Measurements from ENCODE around the gene COL19A1.

The COL19A1 gene

GRCh38 chr6:70180901-70181599 is 314.7 kb downstream of the COL19A1 start:
- no peak for DNase-seq

GRCh38 chr6:70183538-70183937 is 317.2 kb downstream of the COL19A1 start:
- no peak for DNase-seq

DNA sequence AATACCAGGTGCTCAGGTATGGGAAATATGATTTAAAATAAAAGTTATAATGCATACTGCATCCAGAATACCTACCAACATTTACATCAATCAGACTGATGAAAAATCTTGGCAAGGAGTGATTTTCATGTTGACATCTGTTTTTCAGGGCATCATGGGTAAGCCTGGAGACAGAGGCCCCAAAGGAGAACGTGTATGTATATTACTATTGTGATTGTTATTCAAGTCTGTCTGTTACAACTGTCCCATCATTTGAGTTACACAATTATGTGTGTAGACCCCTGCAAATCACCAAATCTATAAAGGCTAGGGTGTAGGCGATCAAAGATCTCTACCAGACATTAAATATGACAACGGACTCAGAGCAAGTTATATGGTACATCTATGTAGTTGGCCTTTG is 318.4 kb downstream of the COL19A1 start:
- DNase-seq = no peak

DNA sequence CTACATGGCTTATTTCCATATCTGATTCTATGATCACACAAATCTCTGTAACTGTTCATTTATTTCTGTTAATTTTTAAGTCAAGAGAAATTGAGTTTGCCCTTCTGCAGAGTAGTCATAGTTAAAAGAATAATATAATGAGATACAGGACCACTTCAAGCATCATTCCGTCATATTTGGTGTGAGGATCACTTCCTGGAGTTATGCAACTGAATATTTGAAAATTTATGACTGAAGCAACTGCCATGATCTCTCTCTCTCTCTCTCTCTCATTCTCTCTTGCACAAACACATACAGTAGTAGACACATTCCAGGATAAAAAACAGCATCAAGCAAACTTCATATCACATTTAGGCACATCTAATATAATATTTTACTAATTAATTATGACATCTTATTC is 320.1 kb downstream of the COL19A1 start:
- no peak for DNase-seq

GRCh38 chr6:70188202-70188601 is 321.8 kb downstream of the COL19A1 start:
- DNase-seq = no peak

- no peak for DNase-seq
Observed at GRCh38 chr6:70194421-70194820, 328.1 kb downstream of the COL19A1 start.

- DNase-seq = no peak
Observed at GRCh38 chr6:70196531-70196930, 330.2 kb downstream of the COL19A1 start.

DNA sequence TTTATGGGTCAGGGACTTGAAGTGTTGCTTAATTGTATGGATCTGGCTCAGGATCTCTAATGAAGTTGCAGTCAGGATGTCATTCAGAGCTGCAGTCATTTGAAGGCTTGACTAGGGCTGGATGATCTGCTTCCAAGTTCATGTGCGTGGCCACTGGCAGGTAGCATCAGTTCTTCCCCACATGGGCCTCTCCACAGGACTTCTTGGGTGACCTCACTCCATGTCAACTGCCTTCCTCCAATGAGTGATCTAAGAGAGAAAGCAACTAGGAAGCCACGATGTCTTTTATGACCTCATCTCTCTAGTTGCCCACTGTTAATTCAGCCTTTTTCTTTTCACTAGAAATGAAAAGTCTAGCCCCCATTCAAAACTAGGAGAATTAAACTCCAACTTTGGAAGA is 332.4 kb downstream of the COL19A1 start:
- DNase-seq = no peak

DNA sequence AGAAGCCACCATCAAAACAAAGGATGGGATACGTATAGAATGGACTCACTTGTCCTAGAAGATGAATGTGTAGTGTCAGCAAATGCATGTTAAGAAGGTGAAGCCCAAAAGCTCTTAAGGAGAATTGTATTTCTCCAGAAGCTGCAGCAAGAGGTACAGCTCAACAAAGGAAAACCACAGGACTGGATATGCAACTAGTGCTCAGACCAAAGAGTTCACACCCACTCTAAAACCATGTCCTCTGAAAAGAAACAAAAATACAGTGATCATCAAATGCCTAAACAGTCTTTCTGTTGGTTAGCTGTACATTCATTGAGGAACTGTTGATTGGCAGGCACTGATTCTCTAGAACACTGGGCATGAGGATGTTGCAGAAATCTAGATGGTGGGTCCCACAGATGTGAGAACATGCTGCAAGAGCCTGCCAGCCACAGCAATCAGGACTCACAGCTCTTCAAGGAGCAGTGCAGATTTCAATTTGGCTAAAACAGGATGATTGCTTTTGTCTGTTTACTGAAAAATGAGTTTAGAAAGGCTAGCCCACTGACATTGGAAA is 342.0 kb downstream of the COL19A1 start:
- DNase-seq = no peak

DNA sequence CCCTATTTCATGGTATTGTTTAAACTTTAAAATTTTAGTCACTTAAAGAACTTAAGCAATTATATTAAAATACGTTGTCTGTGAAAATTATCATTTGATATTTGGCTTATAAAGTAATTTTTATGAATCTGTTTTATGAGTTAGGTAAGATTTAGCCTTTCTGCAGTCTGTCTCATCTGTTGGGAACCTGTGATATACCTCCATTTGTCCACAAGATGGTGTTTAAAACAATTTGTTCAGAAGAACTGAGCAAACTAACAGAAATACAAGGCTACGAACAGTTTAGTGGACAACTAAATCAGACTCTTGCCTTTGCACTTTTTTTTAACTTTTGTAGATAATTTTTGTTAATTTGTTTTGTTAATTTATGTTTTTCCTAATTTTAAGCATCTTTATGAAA is 344.1 kb downstream of the COL19A1 start:
- DNase-seq = no peak

GRCh38 chr6:70215460-70216108 is 349.2 kb downstream of the COL19A1 start:
- no peak for DNase-seq

- no peak for DNase-seq
Observed at GRCh38 chr6:70216767-70217166, 350.4 kb downstream of the COL19A1 start.

- no peak for DNase-seq
Observed at GRCh38 chr6:70219943-70220613, 353.7 kb downstream of the COL19A1 start.

DNA sequence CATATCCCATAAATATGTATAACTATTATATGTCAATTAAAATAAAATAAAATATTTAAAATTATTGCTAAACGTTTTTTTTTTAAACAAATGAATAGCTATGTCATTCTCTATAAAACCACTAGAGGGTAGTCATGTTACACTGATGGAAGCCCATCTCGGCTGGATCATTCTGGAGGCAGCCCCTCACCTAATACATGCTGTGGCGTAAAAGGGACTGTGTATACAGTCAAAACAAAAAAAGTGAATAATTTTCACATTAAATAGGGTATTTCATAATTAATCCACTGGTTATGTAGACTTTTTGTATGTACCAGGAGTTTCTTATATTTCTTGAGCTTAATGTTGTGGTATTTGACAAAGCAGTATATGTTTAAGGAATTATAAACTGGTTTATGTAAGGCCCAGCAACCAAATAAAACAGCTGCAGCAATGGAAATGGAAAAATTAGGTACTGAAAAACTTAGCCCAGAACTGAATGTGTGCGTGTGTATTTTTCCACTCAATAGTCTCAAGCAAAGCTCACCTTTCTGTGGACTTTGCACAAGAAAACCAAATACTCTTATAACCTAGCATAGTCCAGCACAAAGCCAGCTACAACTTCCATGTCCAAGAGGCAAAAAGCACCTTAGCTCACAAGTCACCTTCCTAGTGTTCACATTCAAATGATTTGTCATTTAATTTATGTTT is 354.8 kb downstream of the COL19A1 start:
- DNase-seq = no peak

GRCh38 chr6:70221715-70222438 is 355.5 kb downstream of the COL19A1 start:
- DNase-seq = no peak

GRCh38 chr6:70222439-70222749 is 356.0 kb downstream of the COL19A1 start:
- no peak for DNase-seq

DNA sequence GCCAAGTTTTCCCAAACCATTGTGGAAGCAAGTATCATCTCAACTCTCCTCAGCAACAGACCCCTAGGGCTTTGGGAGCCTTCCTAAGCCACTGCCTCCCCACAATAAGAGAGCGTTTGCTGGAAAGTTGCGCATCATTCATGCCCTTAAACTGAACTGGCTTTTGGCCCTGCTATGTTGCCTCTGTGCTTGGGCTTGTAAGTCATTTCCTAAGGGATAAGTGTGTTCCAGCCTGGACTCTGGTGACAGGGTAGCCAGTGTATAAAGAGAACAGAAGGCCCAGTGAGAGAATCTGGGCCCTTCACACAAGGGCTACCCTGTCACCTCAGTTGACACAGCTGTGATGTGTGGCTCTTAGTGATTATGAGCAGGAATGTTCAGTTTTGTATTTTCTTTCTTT is 358.7 kb downstream of the COL19A1 start:
- DNase-seq = no peak

- DNase-seq = no peak
Observed at GRCh38 chr6:70231311-70231710, 365.0 kb downstream of the COL19A1 start.

DNA sequence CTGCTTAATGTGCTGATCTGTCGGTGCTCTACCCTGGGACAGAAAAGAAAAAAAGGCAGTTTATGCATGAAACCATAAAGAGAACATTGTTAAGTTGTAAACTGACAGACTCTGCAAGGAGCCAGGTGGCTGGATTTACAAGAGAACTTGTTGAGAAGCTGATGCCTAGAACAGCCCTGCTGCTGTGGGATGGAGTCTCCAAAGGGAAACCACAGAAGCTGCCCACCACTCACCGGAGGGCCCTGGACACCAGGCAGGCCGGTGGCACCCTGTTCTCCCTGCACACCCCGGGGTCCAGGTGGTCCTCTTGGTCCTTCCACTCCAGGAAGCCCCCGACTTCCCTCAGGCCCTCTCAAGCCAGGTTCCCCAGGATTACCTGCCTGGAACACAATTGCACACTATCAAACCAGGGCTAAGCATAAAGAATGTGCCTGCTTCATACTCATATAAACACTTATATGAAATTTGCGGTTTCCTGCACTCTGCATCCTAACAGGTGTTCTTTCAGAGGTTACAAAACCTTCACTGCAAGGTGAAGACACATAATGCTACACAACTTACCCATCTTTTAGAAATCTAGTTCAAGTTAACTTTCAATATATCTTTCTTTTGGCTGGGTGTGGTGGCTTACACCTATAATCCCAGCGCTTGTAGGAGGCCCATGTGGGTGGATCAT is 368.3 kb downstream of the COL19A1 start:
- DNase-seq = no peak

GRCh38 chr6:70236343-70236742 is 370.0 kb downstream of the COL19A1 start:
- DNase-seq = no peak

DNA sequence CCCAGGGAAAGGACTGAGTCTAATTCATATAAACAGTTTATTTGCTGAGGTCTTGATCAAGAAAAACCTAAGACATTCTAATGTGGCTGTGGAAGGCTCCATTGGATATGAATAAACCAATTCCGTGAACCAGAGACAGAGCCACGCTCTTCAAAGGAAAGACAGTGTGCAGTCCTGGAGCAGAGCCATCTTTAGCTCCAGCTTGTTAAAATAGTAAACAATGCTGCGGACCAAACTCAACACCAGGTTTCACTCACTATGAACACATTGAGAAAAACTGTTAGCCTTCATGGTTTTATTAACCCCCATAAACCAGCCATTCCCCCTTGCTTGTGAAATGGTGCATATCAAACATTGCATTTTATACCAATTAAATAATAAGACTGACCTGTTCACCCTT is 374.7 kb downstream of the COL19A1 start:
- no peak for DNase-seq

GRCh38 chr6:70241991-70242420 is 375.6 kb downstream of the COL19A1 start:
- DNase-seq = no peak
